ENCODE measurements around the gene CTNNA3.

DNA sequence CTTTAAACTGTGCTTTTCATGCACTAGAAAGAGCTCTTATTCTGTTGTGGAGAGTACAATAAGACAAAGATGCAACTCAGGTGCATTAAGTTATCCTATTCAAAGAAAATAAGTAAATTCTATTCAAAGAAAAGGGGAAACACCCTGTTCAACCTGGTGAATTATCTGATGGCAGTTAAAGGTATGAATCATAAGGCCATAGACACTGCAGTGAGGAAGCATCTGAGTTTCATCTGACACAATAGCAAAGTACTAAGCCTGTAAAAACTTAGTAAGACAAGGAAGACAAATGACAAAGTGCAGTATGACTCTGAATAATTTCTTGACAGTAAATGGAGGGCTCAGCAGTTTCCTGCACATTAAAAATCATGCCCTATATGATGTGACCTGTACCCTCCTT is 861.2 kb downstream of the CTNNA3 start:
- TF ChIP-seq, protein P1, sequence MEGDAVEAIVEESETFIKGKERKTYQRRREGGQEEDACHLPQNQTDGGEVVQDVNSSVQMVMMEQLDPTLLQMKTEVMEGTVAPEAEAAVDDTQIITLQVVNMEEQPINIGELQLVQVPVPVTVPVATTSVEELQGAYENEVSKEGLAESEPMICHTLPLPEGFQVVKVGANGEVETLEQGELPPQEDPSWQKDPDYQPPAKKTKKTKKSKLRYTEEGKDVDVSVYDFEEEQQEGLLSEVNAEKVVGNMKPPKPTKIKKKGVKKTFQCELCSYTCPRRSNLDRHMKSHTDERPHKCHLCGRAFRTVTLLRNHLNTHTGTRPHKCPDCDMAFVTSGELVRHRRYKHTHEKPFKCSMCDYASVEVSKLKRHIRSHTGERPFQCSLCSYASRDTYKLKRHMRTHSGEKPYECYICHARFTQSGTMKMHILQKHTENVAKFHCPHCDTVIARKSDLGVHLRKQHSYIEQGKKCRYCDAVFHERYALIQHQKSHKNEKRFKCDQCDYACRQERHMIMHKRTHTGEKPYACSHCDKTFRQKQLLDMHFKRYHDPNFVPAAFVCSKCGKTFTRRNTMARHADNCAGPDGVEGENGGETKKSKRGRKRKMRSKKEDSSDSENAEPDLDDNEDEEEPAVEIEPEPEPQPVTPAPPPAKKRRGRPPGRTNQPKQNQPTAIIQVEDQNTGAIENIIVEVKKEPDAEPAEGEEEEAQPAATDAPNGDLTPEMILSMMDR (IDR thresholded peaks at IDR 0.05): no peak
- TF ChIP-seq POLR2A (IDR thresholded peaks at IDR 0.05): no peak
